Stimulated activated CD8-positive, alpha-beta memory T cell treated with anti-CD3 and anti-CD28 coated beads, Interleukin-4, amount 100 ng/mL, for 4 hours (primary cell): ENCODE data around the gene SYNE3.

Source experiments
- DNase-seq, 2 donors: peaks; one replicate each; pipeline ENCODE4 v3.0.0-alpha.2; 2020; ENCODE audit warnings: low read depth in 2 of 2, low spot score in 1 of 2

SYNE3 gene, protein sequence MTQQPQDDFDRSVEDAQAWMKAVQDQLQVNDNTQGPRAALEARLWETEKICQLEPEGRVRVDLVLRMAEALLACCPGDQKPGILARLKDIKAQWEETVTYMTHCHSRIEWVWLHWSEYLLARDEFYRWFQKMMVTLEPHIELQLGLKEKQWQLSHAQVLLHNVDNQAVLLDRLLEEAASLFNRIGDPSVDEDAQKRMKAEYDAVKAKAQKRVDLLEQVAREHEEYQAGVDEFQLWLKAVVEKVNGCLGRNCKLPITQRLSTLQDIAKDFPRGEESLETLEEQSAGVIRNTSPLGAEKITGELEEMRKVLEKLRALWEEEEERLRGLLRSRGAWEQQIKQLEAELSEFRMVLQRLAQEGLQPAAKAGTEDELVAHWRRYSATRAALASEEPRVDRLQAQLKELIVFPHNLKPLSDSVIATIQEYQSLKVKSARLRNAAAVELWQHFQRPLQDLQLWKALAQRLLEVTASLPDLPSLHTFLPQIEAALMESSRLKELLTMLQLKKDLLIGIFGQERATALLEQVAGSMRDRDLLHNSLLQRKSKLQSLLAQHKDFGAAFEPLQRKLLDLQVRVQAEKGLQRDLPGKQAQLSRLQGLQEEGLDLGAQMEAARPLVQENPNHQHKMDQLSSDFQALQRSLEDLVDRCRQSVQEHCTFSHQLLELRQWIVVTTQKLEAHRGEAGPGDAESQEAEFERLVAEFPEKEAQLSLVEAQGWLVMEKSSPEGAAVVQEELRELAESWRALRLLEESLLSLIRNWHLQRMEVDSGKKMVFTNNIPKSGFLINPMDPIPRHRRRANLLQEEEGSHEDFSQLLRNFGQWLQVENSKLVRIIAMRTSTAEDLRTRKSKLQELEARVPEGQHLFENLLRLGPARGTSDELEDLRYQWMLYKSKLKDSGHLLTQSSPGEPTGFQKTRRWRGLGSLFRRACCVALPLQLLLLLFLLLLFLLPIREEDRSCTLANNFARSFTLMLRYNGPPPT

DNA sequence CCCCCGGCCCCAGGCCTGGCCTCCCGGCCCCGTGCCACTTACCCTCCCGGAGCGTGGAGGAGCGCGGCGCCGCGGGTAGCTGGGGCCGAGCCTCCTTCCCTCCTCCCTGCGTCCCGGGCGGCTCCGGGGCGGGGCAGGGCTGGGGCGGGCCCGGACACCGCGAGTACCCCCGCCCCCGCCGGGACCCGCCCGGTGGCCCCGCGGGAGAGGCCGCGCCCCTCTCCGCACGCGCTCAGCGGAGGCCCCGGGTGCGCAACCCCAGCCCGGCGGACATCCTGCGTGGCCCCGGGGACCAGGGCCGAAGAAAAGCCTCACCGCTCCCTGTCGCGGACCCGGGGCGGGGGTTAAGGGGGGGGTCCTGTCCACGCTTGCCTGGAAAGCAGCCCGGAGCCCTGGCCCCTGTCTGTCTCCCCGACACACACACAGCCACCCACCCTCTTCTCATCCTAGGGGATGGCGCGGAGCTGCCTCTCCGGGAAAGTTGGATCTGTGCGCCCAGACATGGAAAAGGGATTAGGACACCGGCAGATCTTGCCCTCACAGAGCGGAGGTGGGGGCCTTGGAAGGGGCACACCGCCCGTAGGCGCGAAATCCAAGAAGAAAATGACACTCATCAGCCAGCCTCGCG lies at the start of gene SYNE3:
SYNE3 (minus strand) TSS at position 97 of the 628 bp plus-strand sequence. CDS start 40,829 bp downstream, outside the sequence.
- no peak for DNase-seq

DNA sequence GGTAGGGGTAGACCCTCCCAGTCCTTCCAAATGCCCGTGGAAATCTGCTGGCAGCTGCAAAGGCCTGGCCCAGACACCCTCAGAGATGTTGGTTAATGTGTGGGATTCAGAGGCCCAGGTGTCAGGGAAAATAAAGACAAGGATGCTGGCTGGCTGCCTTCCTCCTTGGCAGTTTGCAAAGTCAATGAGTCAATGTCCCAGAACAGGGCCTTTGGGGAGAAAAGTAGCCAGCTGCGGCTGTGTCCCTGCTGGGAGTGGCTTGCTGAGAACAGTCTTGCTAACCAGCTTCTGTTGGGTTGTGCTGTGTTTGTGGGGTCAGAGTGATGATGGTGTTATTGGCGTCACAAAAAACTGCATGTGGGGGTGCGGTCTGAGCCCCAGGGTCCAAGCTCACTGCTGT lies 47.6 kb upstream of the SYNE3 start:
- DNase-seq: no peak

DNA sequence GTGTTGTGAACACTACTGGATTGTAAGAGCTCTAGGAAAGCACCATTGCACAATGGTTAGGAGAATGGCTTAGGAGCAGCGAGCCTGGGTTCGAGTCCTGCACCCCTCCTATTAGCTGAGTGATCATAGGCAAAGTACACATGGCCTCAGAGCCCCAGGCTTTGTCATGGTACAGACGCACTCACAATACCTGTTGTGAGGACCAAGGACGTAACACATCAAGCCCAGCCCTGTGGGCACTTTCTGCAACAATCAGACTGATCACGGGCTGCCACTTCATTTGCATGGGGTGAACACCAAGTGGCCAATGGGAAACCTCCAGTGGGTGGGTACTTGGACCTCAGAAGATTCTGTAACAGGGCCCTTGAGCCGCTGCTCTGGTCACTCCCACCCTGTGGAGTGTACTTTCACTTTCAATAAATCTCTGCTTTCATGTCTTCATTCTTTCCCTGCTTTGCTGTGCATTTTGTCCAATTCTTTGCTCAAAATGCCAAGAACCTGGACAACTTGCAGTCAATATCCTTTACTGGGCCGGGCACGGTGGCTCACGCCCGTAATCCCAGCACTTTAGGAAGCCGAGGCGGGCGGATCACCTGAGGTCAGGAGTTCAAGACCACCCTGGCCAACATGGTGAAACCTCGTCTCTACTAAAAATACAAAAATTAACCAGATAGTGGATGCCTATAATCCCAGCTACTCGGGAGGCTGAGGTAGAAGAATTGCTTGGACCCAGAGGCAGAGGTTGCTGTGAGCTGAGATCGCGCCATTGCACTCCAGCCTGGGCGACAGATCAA lies 46.6 kb upstream of the SYNE3 start:
- DNase-seq: no peak

DNA sequence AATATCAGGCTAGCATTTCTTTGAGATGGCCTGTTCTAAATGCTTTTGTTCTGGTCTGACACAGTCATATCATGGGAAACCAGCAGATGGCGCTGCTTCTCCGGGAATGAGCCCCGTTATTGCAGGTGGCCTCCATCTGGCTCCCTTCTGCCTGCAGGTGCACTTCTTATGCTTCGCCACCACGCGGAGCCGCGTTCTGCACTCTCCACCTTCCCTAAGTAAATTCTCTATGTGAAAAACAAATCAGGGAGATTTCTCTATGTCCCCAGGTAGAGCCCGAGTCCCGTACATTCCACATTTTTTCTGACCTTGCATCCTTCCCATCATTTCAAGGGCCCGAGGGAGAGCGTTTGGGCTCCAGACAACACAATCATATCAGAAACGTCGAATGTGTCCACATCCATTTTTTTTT lies 44.6 kb upstream of the SYNE3 start:
- peak; percentile 32 to 86 for DNase-seq

DNA sequence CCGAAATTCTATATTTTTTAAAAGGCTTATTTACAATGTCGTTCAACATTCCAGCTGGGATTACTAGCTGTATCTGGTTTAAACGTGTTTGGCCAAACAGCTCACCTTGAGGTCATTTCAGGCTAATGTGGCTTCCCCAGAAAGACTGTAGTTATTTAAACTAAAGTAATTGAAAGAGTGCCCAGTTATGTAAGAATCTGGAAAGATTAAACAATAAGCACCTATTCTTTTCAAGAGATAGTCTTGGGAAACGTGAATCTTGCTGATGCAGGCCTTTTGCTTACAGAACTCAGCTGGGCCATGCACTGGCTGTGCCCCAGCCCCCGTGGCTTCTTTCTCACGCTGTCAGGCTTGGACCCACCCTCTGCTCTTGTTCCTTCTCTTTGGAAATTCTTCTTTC lies 42.8 kb upstream of the SYNE3 start:
- no peak for DNase-seq

DNA sequence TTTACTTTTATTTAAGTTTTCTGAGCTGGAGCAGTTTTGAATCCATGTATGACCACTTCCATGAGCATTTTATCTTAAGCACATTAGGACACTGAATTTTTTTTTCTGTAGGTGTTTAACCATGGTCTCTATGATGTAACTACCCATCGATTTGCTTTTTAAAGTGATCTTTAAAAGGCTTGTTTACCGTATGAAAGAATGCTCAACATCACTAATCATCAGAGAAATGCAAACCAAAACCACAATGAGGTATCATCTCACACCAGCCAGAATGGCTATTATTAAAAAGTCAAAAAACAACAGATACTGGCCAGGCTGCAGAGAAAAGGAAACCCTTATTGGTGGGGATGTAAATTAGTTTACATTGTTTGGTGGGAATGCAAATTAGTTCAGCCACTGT lies 41.4 kb upstream of the SYNE3 start:
- DNase-seq: no peak

DNA sequence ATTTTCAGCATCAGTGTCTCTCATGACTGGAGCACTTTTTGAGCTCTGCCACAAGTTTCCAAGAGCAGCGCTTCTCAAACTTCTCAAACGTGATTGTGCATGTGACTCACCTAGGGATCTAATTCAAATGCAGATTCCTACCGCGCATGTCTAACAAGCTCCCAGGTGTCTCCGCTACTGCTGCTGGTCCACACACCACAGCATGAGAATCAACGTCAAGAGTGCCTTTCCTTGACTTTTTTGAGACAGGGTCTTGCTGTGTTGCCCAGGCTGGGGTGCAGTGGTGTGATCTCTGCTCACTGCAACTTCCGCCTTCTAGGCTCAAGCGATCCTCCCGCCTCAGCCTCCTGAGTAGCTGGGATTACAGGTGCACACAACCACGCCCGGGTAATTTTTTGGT lies 40.8 kb upstream of the SYNE3 start:
- no peak for DNase-seq

DNA sequence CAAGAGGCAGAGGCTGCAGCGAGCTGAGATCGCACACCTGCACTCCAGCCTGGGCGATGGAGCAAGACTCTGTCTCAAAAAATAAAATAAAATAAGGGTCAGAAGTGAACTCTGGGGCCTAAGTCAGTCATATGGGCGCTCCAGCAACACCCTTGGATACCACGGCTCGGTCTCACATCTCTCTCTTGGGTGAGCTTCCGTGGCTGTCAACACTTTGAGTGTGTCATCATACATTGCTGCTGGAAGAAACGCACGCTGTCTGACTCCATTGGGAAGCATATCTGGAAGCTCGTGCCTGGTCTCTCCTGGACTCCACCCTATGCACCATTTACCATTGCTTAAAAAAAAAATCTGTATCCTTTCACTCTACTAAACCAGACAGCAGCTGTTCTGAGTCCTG lies 38.6 kb upstream of the SYNE3 start:
- no peak for DNase-seq

DNA sequence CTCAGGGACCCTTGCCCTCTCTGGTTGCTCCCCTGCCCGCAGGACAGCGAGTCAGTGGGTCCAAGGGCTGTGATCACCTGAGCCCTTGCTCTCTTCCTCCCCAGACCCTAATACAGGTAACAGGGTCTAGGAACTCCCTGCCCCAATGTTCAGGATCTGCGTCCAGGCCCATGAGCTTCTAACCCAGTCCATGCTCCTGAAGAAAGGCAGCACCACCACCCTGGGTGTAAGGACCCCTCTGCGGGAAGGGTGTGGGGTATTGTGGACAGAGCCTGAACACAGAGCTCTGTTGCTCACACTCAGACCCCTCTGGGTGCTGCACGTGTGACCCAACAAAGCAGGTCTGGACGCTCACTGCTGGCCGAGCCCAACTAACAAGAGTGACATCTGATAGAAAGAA lies 36.7 kb upstream of the SYNE3 start:
- DNase-seq: no peak

DNA sequence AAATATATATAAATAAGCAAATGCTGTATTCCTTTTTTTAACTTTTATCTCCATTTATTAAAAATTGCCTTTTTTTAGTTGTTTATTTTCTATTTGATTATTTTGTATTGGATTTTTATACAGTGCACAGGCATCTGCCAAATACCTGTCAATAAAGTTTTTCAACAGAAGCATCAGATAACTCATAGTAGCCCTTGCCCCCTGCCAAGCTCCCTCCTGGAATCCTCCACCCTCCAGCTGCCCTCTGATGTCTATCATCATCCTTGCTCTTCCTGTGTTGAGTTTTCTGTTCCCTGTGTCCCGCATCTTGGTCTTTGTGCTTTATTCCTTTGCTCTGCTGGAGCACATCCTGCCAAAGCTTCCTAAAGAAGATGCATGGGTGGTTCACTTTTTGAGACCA lies 35.0 kb upstream of the SYNE3 start:
- DNase-seq: no peak

DNA sequence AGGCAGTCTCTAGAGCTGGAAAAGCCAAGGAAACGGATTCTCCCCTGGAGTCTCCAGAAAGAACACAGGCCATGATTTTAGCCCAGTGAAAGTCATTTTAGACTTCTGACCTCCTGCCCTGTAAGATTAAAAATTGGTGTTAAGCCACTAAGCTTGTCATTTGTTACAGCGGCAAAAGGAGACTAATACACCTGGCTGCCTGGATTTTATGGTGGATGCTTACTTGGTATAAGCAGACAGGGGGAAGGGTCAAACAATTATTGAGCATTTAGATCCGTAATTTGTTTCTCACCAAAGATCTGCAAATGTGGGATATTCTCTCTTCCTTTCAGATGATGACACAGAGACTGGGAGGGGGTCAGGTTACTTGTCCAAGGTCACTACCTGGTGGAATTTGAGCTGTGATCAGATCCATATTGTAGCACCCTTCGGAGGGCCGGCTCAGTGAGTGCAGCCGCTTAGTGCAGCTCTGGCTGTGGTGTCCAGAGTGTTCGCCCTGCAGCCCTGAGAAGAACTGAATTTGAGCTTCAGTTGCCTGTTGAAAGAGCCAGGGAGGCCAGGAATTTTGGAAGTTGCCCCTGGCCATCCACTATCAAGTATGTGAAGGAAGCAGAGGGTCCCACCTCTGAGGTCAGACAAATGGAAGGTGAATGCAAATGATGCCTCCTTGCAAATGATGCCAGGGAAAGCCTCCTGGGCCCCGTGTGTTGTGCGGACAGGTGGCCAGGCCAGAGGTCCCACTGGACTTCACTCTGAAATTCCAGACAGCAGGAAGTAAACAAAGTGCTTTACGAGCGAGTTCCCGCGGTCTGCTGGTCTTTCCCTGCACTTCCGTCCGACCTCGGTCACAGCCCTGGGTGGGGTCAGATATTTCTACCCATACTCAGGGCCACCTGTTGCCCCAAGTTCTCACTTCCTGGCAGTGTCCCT lies 33.5 kb upstream of the SYNE3 start:
- DNase-seq: no peak

DNA sequence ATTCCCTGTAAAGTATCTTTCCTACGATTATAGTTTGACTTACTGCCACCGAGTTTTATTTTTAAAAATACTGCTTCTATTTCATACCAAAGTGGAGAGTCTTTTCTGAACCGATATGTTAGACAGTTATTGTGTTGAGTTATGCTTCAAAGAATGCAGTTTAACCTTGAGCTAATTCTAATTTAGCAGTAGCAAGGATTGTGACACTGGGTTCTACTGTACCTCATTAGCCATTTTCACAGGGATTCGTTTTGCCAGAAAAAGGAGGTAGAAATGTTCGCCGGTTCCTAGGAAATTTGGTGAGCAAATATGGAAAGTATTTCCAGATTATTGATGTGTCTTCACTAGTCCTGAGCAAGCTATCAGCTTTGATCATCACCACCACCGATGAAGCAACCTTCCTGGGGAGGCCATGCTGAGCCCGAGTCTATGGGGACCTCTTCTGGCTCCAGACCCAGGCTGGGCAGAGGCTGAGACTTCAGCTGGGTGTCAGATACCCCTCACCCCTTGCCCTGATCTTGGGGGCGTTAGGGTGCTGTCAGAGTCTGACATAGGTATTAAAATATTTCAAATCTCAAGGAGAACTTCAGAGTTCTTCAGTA lies 32.0 kb upstream of the SYNE3 start:
- DNase-seq: no peak

DNA sequence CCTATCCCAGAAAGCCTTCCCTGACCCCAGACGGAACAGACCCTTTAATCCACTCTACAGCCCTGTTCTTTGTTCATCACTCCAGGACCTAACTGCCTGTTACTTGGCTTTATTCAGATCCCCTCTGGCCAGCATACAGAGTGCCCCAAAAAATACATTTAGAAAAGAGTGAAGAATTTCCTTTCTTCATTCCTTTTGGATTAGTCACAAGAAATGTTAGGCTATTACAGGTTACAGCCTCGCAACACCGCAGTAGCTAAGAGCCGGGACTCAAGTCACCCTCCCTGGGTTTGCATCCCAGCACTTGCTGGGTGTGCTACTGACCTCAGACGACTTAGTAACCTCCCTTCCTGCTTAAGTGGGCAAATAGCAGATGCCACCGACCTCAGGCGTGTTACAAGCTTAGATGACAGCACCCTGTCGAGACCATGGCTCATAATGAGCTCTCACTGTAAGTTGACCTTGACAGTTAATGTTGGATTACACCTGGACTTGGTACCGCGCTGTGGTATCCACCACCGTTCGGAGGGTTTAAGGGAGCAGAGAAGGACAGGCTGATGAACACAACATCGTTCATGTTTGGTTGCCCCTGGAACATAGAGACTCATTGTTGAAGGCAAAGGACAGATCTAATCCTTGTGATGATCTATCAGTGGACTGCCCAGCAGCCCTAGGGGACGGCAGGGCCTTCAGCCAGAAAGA lies 31.3 kb upstream of the SYNE3 start:
- DNase-seq: no peak

DNA sequence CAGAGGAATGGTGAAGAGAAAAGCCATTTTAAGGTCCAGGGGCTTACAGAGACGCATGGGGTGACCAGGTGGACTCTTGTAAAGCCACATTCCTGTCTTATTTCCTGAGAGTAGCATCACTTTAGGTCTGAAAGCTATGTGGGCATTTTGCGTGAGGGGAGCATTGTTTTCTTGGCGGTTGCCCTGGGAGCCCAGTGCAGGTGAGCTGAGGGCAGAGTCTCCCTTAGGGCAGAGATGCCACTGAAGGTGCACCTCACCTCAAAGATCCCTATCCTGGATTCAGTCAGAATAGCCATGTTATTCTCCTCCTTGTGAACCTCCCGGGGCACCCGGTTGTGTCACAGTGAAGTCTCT lies 30.8 kb upstream of the SYNE3 start:
- DNase-seq: no peak

DNA sequence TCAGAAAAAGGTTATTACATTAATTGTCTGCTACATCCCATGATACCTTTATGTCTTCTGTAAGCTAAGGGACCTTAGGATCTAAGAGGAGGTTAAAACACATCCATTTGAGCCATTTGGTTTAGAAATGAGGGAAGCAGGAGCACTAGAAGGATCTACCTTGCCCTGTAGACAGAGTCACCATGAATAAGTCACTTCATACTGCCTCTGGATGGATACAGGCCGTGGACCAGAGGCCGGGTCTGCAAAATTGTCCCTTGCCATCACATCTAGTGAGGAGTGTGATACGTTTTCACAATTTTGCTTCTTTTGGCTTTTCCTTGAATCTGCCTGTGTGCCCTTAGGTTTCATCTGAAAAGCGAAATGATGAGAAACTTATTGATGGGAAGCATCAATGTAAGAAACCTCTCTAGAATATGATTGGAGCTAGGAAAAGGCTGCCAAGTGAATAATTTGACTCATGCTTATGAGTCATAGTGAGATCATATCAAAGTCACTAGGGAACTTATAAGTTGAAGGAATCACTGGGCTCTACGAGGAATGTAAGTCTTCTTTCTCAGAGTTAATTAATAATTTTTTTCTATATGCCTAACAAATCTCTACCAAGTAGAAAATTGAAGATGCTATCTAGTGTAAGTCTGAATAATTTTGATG lies 29.2 kb upstream of the SYNE3 start:
- DNase-seq: no peak

DNA sequence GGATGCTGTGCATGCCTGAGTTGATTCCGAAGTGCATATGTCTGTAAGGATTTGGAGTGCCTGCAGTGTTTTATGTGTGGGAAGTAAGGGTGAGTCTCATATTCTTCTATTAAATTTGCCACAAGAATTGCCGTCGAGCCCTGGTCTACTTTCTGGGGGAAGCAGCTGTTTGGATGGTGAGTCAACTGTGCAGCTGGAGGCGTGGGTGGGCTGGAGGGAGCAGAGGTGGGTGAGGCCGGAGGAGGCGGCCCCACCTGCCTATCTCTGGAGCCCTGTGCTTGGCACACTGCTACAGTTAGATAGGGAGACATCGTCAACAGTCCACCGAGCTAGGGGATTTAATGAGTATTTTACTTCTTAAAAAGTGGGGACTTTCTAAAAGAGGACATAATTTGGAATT lies 28.1 kb upstream of the SYNE3 start:
- DNase-seq: no peak

DNA sequence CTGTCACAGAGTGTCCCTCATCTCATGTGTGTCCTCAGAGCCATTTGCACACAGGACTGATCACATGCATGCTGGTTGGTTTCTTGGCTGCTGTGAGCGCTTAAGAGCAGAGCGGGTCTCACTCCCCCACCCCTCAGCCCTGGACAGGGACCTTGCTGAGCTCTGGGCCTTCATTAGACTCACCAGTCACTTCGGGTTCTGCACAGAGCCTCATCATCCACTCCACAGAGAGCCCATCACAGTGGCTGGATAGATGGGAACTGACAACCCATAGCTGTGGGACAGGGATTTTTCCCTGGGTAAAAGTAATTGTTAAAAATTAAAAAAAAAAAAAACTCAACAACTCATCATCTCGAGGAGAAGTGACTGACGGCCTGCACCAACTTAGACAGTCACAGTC lies 26.6 kb upstream of the SYNE3 start:
- DNase-seq: no peak
